Gastroesophageal sphincter (tissue), 3 donors: ENCODE measurements around the gene CLK3.

Experiments used
- EP300 ChIP-seq: sonication (generic); formaldehyde crosslinking; IDR thresholded peaks from one replicate; pipeline ENCODE4 v1.6.1; 2017; ENCODE audit warnings: antibody characterized with exemption, mild to moderate bottlenecking
- POLR2A ChIP-seq, 2 donors: fragments of 450-650 bp; IDR thresholded peaks; one replicate each; pipeline ENCODE4 v1.6.1; 2017; ENCODE audit warnings: antibody characterized with exemption in 2 of 2, mild to moderate bottlenecking in 2 of 2, moderate library complexity in 1 of 2
- POLR2AphosphoS5 ChIP-seq: sonication (generic); formaldehyde crosslinking; IDR thresholded peaks from one replicate; pipeline ENCODE4 v1.6.1; 2017; ENCODE audit warnings: antibody characterized with exemption
- TF ChIP-seq, protein P1 (sequence below), 4 experiments: fragments of 200-600 bp in 2 of 4; fragments of 450-650 bp in 2 of 4; sonication (generic) in 1 of 4; IDR thresholded peaks; one replicate each; pipeline ENCODE4 v1.5.1; 2017 to 2019; ENCODE audit warnings: antibody characterized with exemption in 4 of 4, mild to moderate bottlenecking in 2 of 4, moderate library complexity in 2 of 4

DNA sequence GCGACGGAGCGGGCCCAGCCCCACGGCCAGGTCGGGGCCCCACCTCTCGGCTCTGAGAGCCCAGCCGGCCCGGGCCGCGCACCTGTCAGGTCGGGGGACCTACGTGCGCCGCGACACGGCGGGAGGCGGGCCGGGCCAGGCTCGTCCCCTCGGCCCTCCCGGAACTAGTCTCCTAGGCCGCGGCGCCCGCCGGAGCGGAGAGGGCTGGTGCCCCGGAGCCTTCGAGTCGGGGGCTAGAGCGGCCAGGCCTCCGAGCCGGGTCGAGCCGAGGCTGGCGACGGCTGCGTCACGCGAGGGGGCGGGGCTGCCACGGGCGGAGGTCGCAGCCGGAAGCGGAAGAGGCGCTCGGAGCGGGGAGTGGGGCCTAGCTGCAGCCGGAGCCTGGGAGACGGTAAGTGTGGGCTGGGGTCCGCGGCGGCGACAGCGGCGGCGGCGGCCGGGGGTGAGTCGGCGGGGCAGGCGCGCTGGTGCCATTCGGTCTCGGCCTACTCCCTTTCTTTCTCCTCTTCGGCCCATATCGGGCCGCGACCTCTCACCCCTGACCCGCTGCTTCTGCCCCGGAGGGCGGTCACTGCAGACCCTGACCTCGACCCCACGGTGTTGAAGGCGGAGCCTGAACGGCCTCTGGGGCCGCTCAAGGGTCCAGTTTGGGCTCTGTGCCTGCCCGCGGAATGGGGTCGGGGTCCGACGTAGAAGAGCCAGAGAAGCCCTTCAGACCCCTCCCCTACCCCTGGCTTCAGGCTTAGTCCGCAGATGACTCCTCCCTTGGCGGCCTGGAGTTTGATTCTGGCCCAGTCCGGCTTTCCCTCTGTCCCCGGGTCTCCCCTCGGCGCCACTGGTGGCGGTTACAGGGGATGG is at the start of gene CLK3:
- TF ChIP-seq, protein P1, sequence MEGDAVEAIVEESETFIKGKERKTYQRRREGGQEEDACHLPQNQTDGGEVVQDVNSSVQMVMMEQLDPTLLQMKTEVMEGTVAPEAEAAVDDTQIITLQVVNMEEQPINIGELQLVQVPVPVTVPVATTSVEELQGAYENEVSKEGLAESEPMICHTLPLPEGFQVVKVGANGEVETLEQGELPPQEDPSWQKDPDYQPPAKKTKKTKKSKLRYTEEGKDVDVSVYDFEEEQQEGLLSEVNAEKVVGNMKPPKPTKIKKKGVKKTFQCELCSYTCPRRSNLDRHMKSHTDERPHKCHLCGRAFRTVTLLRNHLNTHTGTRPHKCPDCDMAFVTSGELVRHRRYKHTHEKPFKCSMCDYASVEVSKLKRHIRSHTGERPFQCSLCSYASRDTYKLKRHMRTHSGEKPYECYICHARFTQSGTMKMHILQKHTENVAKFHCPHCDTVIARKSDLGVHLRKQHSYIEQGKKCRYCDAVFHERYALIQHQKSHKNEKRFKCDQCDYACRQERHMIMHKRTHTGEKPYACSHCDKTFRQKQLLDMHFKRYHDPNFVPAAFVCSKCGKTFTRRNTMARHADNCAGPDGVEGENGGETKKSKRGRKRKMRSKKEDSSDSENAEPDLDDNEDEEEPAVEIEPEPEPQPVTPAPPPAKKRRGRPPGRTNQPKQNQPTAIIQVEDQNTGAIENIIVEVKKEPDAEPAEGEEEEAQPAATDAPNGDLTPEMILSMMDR (IDR thresholded peaks at IDR 0.05): peak in 1 of 4 experiments; percentile 15
- TF ChIP-seq EP300: no peak
- TF ChIP-seq POLR2AphosphoS5: peak; percentile 73
- TF ChIP-seq POLR2A (IDR thresholded peaks at IDR 0.05): peak; percentile 85 to 86
